Erythroblast (primary cell): ENCODE results near the gene PDE10A.

Source experiments
- GATA1 ChIP-seq: IDR thresholded peaks from 2 replicates; pipeline ENCODE4 v1.6.1; 2011; ENCODE audit warnings: low read depth, mild to moderate bottlenecking, control low read depth, low read length, moderate library complexity
- POLR2A ChIP-seq: IDR thresholded peaks from 2 replicates; pipeline ENCODE4 v1.6.1; 2011; ENCODE audit warnings: mild to moderate bottlenecking, low read length

DNA sequence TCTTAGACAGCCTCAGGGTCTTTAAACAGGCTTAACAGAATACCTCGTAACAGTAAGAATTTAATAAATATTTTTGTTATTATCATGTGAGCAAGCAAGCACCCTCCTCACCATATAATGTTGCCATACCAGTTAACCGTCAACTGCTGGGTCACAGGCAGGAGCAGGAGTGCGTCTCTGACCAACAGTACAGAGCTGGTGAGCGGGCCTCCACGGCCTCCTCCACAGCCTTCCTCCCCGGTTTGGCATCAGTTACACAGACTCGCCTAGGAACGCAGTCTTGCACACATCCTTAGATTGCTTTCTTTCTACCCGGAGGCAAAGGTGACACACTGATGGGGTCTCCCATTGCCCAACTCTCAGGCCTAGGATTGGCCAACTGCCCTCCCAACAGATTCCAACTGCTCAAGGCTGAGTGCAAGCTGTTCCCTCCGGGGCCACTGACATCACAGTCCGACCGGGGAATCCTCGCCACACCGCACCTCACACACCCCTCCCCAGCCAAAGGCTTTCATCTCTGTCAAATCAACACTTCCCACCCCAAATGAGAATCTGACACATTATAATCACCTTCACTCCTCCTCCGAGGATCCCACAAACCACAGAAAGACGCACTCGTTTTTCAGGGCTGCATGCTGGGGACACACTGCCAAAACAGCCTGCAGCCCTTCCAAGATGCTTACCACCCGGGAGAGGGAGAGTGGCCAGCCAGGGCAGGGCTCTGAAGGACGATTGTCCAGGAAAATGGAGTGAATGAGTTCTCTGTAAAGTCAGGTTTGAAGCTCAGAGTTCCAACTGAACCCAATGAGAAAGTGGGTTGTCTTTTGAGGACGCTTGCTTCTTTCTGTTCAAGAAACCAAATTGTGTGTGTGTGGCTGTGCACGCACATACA is 63.2 kb downstream of the PDE10A start:
- TF ChIP-seq POLR2A (no peak), GATA1 (no peak)
